HCT116 (cell line): ENCODE measurements around the gene TMED10.

Source experiments
- CBX3 ChIP-seq: IDR thresholded peaks from 2 replicates; pipeline ENCODE4 v1.6.1; 2012; ENCODE audit warnings: low read depth
- CEBPB ChIP-seq: IDR thresholded peaks from 2 replicates; pipeline ENCODE4 v1.6.1; 2012; ENCODE audit warnings: low read depth
- CTCF ChIP-seq, 3 experiments: fragments of 200-600 bp in 1 of 3; sonication (generic) in 1 of 3; IDR thresholded peaks in 2 of 3; conservative IDR thresholded peaks in 1 of 3; 2 replicates each; pipeline ENCODE4 v1.5.1; 2012 to 2017; ENCODE audit warnings: low read depth in 2 of 3, low read length in 2 of 3, antibody characterized with exemption in 1 of 3, borderline replicate concordance in 1 of 3, control low read depth in 1 of 3, mild to moderate bottlenecking in 1 of 3, mixed read lengths in 1 of 3, mixed run types in 1 of 3, moderate library complexity in 1 of 3; ENCODE audit not compliant: insufficient read depth in 1 of 3
- EZH2 ChIP-seq: fragments of 200-600 bp; sonication (generic); IDR thresholded peaks from 2 replicates; pipeline ENCODE4 v1.6.1; 2017; ENCODE audit warnings: antibody characterized with exemption, mixed run types
- POLR2A ChIP-seq: IDR thresholded peaks from 2 replicates; pipeline ENCODE4 v1.7.0; 2011; ENCODE audit warnings: borderline replicate concordance; ENCODE audit not compliant: insufficient read depth, insufficient read length; ENCODE audit errors: extremely low read depth
- POLR2AphosphoS5 ChIP-seq: IDR thresholded peaks from 2 replicates; pipeline ENCODE4 v1.6.1; 2011; ENCODE audit warnings: mild to moderate bottlenecking, low read depth, low read length, moderate library complexity
- SIN3A ChIP-seq: IDR thresholded peaks from 2 replicates; pipeline ENCODE4 v1.6.1; 2012; ENCODE audit warnings: low read depth
- ZFX ChIP-seq: fragments of 450-650 bp; IDR thresholded peaks from 2 replicates; pipeline ENCODE4 v1.6.1; 2017

- TF ChIP-seq POLR2A (peak; percentile 7), CTCF (IDR thresholded peaks at IDR 0.05 in 2 of 3, conservative IDR thresholded peaks at IDR 0.05 in 1 of 3; ENCODE audit: borderline replicate concordance in 1 of 3, insufficient read depth in 1 of 3, low read depth in 2 of 3, low read length in 2 of 3) (no peak), CBX3 (no peak), ZFX (no peak), POLR2AphosphoS5 (no peak), SIN3A (no peak), EZH2 (no peak), CEBPB (no peak)
Observed at GRCh38 chr14:75126121-75126544, 50.3 kb downstream of the TMED10 start.
